HL-60/S4 (cell line): ENCODE results near the gene ZC3H18.

Experiments
- in situ Hi-C: fragments of 300-500 bp; cut with MboI; formaldehyde crosslinking; loops from 2 replicates; pipeline ENCODE4 v1.14.3; 2022; ENCODE audit warnings: low sequenced_read_pairs

ZC3H18 gene

GRCh38 chr16:88618956-88619667 is 48.9 kb downstream of the ZC3H18 start:
- in situ Hi-C loops: no loop called here

- in situ Hi-C loops: no loop called here
Observed at GRCh38 chr16:88619859-88620815, 49.9 kb downstream of the ZC3H18 start.

GRCh38 chr16:88622125-88622524 is 51.9 kb downstream of the ZC3H18 start:
- in situ Hi-C loops: no loop called here

- in situ Hi-C loops: no loop called here
Observed at GRCh38 chr16:88622866-88623265, 52.7 kb downstream of the ZC3H18 start.

GRCh38 chr16:88623858-88624257 is 53.7 kb downstream of the ZC3H18 start:
- in situ Hi-C loops: no loop called here

GRCh38 chr16:88624481-88624880 is 54.3 kb downstream of the ZC3H18 start:
- in situ Hi-C loops: no loop called here

- in situ Hi-C loops: no loop called here
Observed at GRCh38 chr16:88624977-88625576, 54.9 kb downstream of the ZC3H18 start.

GRCh38 chr16:88626646-88627045 is 56.4 kb downstream of the ZC3H18 start:
- in situ Hi-C loops: no loop called here

- in situ Hi-C loops: no loop called here
Observed at GRCh38 chr16:88627531-88628411, 57.6 kb downstream of the ZC3H18 start.

GRCh38 chr16:88628512-88628974 is 58.3 kb downstream of the ZC3H18 start:
- in situ Hi-C loops: no loop called here

- in situ Hi-C loops: no loop called here
Observed at GRCh38 chr16:88629835-88630234, 59.6 kb downstream of the ZC3H18 start.

- in situ Hi-C loops: no loop called here
Observed at GRCh38 chr16:88630433-88630832, 60.2 kb downstream of the ZC3H18 start.

- in situ Hi-C loops: no loop called here
Observed at GRCh38 chr16:88630941-88631340, 60.7 kb downstream of the ZC3H18 start.

- in situ Hi-C loops: no loop called here
Observed at GRCh38 chr16:88631384-88631783, 61.2 kb downstream of the ZC3H18 start.

- in situ Hi-C loops: no loop called here
Observed at GRCh38 chr16:88631920-88632586, 61.9 kb downstream of the ZC3H18 start.

GRCh38 chr16:88632587-88632930 is 62.4 kb downstream of the ZC3H18 start:
- in situ Hi-C loops: no loop called here

- in situ Hi-C loops: no loop called here
Observed at GRCh38 chr16:88633684-88634140, 63.5 kb downstream of the ZC3H18 start.

- in situ Hi-C loops: no loop called here
Observed at GRCh38 chr16:88634141-88634993, 64.2 kb downstream of the ZC3H18 start.
